Motor neuron (in vitro differentiated cells): ENCODE results near the gene AQP9. TPM values are rescaled to one million over a fixed set of nuclear protein-coding genes. Genes with fewer than 3 reads are reported as not detected.

Source experiments
- ATAC-seq, 8 experiments: fragments of 200-7000 bp; cut with Tn5 transposase; replicated peaks in 6 of 8; 2 replicates each; pipeline ENCODE4 v1.8.0; 2021; ENCODE audit warnings: mild to moderate bottlenecking in 8 of 8, moderate library complexity in 8 of 8
- H3K27ac ChIP-seq, 2 donors: fragments of 250-450 bp; sonication (Bioruptor Pico); 2 replicates each; pipeline ENCODE4 v1.9.0; 2021; ENCODE audit warnings: antibody characterized with exemption in 2 of 2, mild to moderate bottlenecking in 2 of 2, moderate library complexity in 1 of 2
- H3K4me1 ChIP-seq, 2 donors: fragments of 250-450 bp; sonication (Bioruptor Pico); replicated peaks in 1 of 2; 2 replicates each; pipeline ENCODE4 v1.6.1; 2021; ENCODE audit warnings: antibody characterized with exemption in 2 of 2, mild to moderate bottlenecking in 2 of 2, moderate library complexity in 1 of 2
- H3K4me3 ChIP-seq, 5 donors: fragments of 250-450 bp; sonication (Bioruptor Pico); 2 replicates each; pipeline ENCODE4 v1.9.0; 2021; ENCODE audit warnings: antibody characterized with exemption in 5 of 5, mild to moderate bottlenecking in 5 of 5, moderate library complexity in 4 of 5
- WGBS, 10 experiments: fragments of 450-650 bp; shearing (Covaris generic); methylation state at CpG; one replicate each; pipeline ENCODE4 v1.0.0; 2022; 5-methylcytosine and 5-hydroxymethylcytosine counted together
- in situ Hi-C, 9 experiments: fragments of 400-800 bp; cut with MboI; loops; one replicate each; pipeline ENCODE4 v1.15.0; 2021; ENCODE audit warnings: low sequenced_read_pairs in 9 of 9, low pct_unique_long_range_greater_than_20kb in 2 of 9; ENCODE audit not compliant: unreplicated experiment in 9 of 9
- total RNA-seq, 8 experiments: library from RNA; unstranded; fragments of 300-600 nt; gene quantifications; 2 replicates each; pipeline versions ENCODE4 v1.2.3 to v1.2.4, GENCODE V29; 2022

Gene AQP9
- total RNA-seq, 8 experiments from 2014 or later = 0.04 to 0.66 (median 0.09) TPM; not detected in 3

GRCh38 chr15:58118272-58118671 is 19.9 kb upstream of the AQP9 start:
- Histone ChIP-seq H3K4me3 (no peak overlapping the region), H3K27ac (no peak overlapping the region), H3K4me1 (peaks cover 0 to 9% of the 10 kb centered on the region in 2 donors)
- ATAC-seq = no peak
- WGBS, 10 experiments = 0 to 81% (median 42%) methylated on average over 1 to 5 of the region's 5 CpGs; no CpG with 5 or more reads in 4 of the 10 experiments
- in situ Hi-C loops = no loop called here

- in situ Hi-C loops = no loop called here
- no peak overlapping the region for H3K27ac ChIP-seq
- no peak overlapping the region for H3K4me3 ChIP-seq
- no peak for ATAC-seq
- 80 to 100% (median 100%) methylated on average over 1 of the region's 1 CpG; no CpG with 5 or more reads in 6 of the 10 experiments for WGBS, 10 experiments
- peaks cover 0 to 9% of the 10 kb centered on the region in 2 donors for H3K4me1 ChIP-seq
Measured at GRCh38 chr15:58119016-58119415, 19.2 kb upstream of the AQP9 start.

- WGBS, 10 experiments = 60 to 100% (median 91%) methylated on average over 1 of the region's 1 CpG; no CpG with 5 or more reads in 7 of the 10 experiments
Measured at GRCh38 chr15:58124585-58124984, 13.6 kb upstream of the AQP9 start.

DNA sequence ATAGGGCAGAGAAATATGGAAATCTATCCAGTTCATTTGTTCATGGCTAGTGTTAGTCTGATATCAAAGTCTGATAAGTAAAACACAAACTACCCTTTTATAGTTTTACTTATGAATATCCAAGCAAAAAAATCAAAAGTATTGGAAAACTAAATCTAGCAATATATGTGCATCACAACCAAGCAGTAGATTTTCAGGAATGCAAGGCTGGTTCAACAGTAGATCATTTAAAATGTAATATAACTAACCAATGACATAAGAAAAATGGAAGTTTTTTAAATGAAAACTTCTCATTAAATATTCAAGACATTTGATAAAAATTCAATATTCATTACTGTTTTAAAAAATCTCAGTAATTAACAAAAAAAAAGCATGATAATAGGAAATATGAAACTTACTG is 12.8 kb upstream of the AQP9 start:
- no peak overlapping the region for H3K27ac ChIP-seq
- H3K4me3 ChIP-seq = no peak overlapping the region
- no peaks in the 10 kb centered on the region for H3K4me1 ChIP-seq
- no peak for ATAC-seq
- in situ Hi-C loops = no loop called here

More at GRCh38 chr15:58124585-58124984, 13.6 kb upstream of the AQP9 start:
- H3K4me1 ChIP-seq = no peaks in the 10 kb centered on the region
- no peak overlapping the region for H3K4me3 ChIP-seq
- no peak overlapping the region for H3K27ac ChIP-seq
- in situ Hi-C loops = no loop called here
- ATAC-seq = no peak

- Histone ChIP-seq H3K27ac (no peak overlapping the region), H3K4me1 (no peaks in the 10 kb centered on the region), H3K4me3 (no peak overlapping the region)
- WGBS, 10 experiments = 72 to 98% (median 89%) methylated on average over 2 to 4 of the region's 4 CpGs; no CpG with 5 or more reads in 1 of the 10 experiments
- ATAC-seq = no peak
- in situ Hi-C loops = no loop called here
Measured at GRCh38 chr15:58134886-58135285, 3.3 kb upstream of the AQP9 start.

DNA sequence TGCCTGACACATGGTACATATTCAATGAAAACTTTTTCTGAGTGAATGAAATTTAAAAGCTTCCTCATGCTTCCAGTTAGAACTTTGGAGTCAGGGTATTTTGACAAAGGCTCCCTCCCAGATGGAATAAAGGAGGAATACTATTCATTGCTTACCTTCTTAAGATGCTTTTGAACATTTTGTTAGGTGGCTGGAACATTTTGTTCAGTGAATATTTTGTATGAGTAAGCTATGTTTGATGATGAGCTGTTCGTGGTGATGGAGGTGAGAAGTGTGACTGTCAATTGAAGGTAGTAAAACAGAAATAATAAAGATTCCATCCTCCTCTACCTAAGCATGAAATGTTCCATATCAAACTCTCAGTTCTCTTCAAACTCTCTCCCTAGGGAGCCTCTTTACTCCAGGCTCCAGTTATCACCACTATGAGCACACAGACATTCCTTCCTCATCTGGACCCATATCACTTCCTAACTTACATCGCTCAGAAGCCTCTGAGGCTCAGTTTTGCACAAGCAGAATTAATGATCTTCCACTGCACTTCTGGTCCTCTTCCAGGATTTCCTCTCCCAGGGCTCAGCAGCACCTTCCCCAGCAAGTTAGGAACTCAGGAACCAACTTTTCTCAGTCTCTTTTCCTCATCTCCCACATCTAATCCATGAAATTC is 2.5 kb upstream of the AQP9 start:
- in situ Hi-C loops = no loop called here
- H3K4me3 ChIP-seq = no peak overlapping the region
- H3K4me1 ChIP-seq = no peaks in the 10 kb centered on the region
- no peak overlapping the region for H3K27ac ChIP-seq
- WGBS, 10 experiments = 0 to 100% (median 69%) methylated on average over 1 to 2 of the region's 2 CpGs; no CpG with 5 or more reads in 1 of the 10 experiments
- ATAC-seq = no peak

DNA sequence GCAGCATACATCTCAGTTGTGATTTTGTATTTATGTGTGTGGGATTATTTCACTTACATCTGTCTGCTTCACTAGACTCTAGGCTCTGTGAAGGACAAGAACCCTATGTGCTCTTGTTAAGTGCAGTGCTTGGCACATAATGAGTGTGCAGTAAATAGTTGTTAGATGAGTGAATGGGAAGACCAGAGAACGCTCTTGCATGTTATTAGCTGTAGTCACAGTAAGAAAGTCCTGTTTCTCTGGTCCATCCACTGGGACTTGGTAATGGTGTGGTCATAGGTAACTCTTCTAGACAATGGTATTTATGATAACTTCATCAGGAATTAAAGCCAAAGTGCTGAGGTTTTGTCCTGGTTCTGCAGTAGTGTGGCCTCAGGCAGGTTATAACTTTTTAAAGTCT is 1.4 kb upstream of the AQP9 start:
- in situ Hi-C loops = no loop called here
- Histone ChIP-seq H3K4me3 (no peak overlapping the region), H3K27ac (no peak overlapping the region), H3K4me1 (no peaks in the 10 kb centered on the region)
- no peak for ATAC-seq
- 14 to 100% (median 52%) methylated on average over 1 of the region's 1 CpG; no CpG with 5 or more reads in 4 of the 10 experiments for WGBS, 10 experiments

DNA sequence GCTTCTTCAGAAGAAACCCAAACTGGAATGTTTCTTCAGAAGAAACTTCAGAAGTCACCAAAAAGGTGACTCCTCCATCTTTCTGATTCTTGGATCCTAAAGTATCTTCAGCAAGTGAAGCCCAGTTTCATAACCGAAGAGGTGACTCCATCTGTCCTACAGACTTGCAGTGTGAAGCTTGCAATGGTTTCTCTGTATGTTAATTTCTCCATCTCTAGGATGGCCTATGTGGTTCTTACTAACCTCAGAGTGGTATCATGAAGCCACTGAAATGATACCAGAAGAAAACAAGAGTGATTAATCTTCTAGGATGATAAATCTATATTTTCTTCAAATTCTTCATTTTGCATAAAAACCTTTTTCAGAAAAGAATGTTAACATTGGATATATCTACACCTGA is 495 bp upstream of the AQP9 start:
- no peak overlapping the region for H3K4me3 ChIP-seq
- 57 to 100% (median 82%) methylated on average over 1 of the region's 1 CpG; no CpG with 5 or more reads in 3 of the 10 experiments for WGBS, 10 experiments
- H3K27ac ChIP-seq = no peak overlapping the region
- in situ Hi-C loops = no loop called here
- no peak for ATAC-seq
- no peaks in the 10 kb centered on the region for H3K4me1 ChIP-seq

GRCh38 chr15:58139276-58139988 is 1.3 kb downstream of the AQP9 start:
- Histone ChIP-seq H3K4me3 (no peak overlapping the region), H3K4me1 (no peaks in the 10 kb centered on the region), H3K27ac (no peak overlapping the region)
- 2 to 93% (median 54%) methylated on average over 1 to 5 of the region's 5 CpGs for WGBS, 10 experiments
- in situ Hi-C loops = no loop called here
- peak in 2 of 8 experiments; percentile 32 to 55 for ATAC-seq

DNA sequence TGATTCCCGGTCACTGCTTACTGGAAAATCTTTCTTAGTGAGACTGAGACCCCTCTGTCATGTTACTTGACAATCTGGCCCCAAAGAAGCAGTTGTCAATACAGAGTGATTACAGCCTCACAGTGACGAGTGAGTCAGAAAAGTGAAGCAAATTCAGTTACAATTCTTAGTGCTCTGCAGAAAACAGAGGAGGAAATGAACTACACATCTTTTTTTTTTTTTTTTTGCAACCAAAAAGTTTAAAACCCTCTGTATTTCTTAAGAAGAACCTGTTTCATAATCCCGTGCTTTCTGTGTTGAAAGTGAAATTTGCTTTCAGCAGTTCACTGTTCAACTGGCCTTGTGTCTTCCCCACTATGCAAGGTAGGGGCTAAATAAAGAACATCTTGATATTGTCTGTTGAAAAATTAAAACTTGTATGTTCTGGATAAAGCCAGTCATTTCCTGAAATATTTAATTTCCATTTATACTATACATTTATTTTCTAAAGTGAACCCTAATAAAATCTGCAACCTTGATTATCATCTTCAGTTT is 1.9 kb downstream of the AQP9 start:
- WGBS, 10 experiments = 0 to 87% (median 49%) methylated on average over 1 to 3 of the region's 3 CpGs
- no peaks in the 10 kb centered on the region for H3K4me1 ChIP-seq
- in situ Hi-C loops = no loop called here
- peak in 1 of 8 experiments; percentile 42 for ATAC-seq
- no peak overlapping the region for H3K4me3 ChIP-seq
- no peak overlapping the region for H3K27ac ChIP-seq

DNA sequence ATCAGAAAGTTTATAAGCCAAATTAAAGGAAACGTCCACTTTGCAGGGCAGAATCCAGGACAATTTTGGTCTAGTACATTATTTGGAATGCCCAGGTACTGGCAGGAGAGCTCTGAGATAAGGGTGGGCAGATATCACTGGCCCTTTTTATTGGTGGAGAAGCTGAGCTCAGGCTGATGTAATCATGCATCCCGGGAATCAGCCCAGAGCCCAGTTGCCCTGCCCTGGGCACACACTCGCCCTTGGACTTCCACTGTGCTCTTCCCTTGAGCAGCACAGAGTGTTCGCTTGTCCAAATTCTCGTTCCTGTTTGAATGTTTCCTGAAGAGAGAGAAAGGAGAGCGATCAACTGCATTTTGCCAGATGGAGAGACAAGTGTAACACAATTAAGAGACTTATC is 3.7 kb downstream of the AQP9 start:
- Histone ChIP-seq H3K4me3 (no peak overlapping the region), H3K4me1 (no peaks in the 10 kb centered on the region), H3K27ac (no peak overlapping the region)
- in situ Hi-C loops = no loop called here
- ATAC-seq = no peak
- WGBS, 10 experiments = 40 to 90% (median 67%) methylated on average over 1 to 5 of the region's 6 CpGs; no CpG with 5 or more reads in 1 of the 10 experiments

DNA sequence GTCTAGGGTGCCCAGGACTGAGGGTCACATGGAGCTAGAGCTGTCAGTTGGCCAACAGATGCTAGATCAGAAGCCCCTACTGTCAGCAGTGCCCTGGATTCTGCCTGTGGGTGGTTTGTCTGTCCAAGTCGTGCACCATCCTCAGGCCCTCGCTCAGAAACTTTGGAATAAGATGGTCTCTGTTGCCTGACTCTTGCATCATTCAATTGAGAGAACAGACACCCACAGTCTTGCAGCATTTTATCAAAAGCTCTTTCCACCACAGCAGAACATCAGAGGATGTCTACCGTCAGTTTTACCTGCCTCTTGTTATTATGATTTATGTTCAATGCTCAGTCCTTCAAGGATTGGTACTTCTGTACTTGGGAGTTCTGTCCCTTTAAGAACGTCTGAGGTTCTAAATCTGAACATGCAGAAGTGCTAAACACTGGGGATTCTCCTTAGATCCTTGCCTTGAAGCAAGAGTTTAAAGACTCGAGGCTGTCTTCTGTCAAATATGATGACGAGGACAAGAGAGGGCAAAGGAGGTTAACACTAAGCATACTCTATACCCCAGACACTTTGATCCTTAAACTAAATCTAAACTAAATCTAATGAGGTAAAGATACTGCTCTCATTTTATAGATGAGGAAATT is 4.8 kb downstream of the AQP9 start:
- no peak overlapping the region for H3K27ac ChIP-seq
- ATAC-seq = no peak
- in situ Hi-C loops = no loop called here
- H3K4me3 ChIP-seq = no peak overlapping the region
- 17 to 74% (median 36%) methylated on average over 1 to 5 of the region's 6 CpGs; no CpG with 5 or more reads in 1 of the 10 experiments for WGBS, 10 experiments
- no peaks in the 10 kb centered on the region for H3K4me1 ChIP-seq

DNA sequence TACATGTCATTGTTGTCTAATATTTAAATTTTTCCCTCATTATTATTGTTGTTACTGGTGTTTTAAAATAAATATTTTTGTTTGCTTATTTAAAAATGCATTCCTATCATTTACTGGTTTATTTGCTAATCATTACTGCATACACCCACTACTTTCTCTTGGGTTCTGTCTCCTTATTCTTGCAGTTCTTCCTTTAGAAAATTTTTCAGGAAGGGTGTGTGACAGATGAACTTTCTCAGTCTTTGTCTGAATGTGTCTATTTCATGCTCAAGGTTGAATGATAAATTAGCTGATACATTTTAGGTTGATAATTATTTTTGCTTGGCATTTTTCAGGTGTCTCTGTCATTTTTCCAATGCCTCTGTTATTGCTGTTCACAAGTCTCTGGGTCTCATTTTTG is 7.4 kb downstream of the AQP9 start:
- Histone ChIP-seq H3K27ac (no peak overlapping the region), H3K4me1 (no peaks in the 10 kb centered on the region), H3K4me3 (no peak overlapping the region)
- no peak for ATAC-seq
- in situ Hi-C loops = no loop called here
